Mesothelial cell of epicardium (in vitro differentiated cells): ENCODE measurements around the gene ACTN1. TPM values are rescaled to one million over a fixed set of nuclear protein-coding genes. Genes with fewer than 3 reads are reported as not detected.

Source experiments
- DNase-seq, 2 experiments: peaks; one replicate each; pipeline ENCODE4 v3.0.0; 2021; ENCODE audit warnings: low spot score in 2 of 2; ENCODE audit not compliant: unreplicated experiment in 2 of 2
- H3K27ac Mint-ChIP-seq: 2 replicates; pipeline ENCODE4 v1.8.0; 2021; ENCODE audit warnings: mixed read lengths
- H3K27me3 Mint-ChIP-seq: 2 replicates; pipeline ENCODE4 v1.8.0; 2021; ENCODE audit warnings: low read depth, mixed read lengths
- H3K36me3 Mint-ChIP-seq: 2 replicates; pipeline ENCODE4 v1.8.0; 2021; ENCODE audit warnings: mixed read lengths
- H3K4me1 Mint-ChIP-seq: 2 replicates; pipeline ENCODE4 v1.8.0; 2021; ENCODE audit warnings: mixed read lengths
- H3K4me3 Mint-ChIP-seq: 2 replicates; pipeline ENCODE4 v1.8.0; 2021; ENCODE audit warnings: mild to moderate bottlenecking, moderate library complexity, mixed read lengths
- H3K9me3 Mint-ChIP-seq: 2 replicates; pipeline ENCODE4 v1.8.0; 2021; ENCODE audit warnings: mixed read lengths
- total RNA-seq: library from RNA; stranded (reverse); gene quantifications from 3 replicates; pipeline ENCODE4 v1.2.1, GENCODE V29; 2021
- TF ChIP-seq, protein P1 (sequence below): fragments of 200-600 bp; sonication (generic); IDR thresholded peaks from one replicate; pipeline ENCODE4 v1.5.0; 2021; ENCODE audit warnings: antibody characterized with exemption; ENCODE audit not compliant: unreplicated experiment

The ACTN1 gene
- total RNA-seq, 1 donor from 2014 or later = 166 TPM

DNA sequence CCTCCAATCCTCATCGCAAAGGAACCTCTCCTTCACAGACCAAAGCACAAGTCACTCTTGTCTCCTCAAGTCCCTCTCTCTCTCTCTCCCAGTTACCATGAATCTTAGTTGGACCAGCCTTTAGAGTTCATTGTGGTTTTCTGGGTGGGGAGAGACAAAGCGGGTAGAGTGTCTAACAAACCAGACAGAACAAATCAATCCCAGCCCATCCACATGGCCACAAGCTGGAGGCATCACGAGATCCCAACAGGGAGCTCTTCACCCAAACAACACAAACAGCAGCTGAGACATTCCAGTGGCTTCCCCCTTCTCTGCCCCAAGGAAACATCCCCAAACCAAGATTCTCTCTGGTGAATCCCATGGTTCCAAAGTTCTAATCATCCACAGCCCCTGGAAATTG, 22.4 kb downstream of the ACTN1 start:
- H3K36me3 Mint-ChIP-seq = no peaks in the 10 kb centered on the region

DNA sequence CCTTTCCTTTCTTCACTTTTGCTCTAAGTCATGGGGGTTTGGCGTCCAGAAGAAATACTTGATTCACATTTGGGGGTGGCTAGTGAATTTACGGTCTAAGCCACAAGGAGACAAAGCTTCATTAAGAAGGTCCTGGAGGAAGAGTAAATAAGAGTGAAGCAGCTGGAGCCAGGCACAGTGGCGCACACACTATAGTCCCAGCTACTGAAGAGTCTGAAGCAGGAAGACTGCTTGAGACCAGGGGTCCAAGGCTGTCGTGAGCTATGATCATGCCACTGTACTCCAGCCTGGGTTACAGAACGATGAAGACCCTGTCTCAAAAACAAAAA, 23.3 kb downstream of the ACTN1 start:
- Mint-ChIP-seq H3K4me1 (peaks cover 61% of the 10 kb centered on the region), H3K9me3 (no peaks in the 10 kb centered on the region), H3K4me3 (no peak overlapping the region), H3K27ac (no peak overlapping the region), H3K27me3 (no peaks in the 10 kb centered on the region), H3K36me3 (no peaks in the 10 kb centered on the region)
- TF ChIP-seq, protein P1, sequence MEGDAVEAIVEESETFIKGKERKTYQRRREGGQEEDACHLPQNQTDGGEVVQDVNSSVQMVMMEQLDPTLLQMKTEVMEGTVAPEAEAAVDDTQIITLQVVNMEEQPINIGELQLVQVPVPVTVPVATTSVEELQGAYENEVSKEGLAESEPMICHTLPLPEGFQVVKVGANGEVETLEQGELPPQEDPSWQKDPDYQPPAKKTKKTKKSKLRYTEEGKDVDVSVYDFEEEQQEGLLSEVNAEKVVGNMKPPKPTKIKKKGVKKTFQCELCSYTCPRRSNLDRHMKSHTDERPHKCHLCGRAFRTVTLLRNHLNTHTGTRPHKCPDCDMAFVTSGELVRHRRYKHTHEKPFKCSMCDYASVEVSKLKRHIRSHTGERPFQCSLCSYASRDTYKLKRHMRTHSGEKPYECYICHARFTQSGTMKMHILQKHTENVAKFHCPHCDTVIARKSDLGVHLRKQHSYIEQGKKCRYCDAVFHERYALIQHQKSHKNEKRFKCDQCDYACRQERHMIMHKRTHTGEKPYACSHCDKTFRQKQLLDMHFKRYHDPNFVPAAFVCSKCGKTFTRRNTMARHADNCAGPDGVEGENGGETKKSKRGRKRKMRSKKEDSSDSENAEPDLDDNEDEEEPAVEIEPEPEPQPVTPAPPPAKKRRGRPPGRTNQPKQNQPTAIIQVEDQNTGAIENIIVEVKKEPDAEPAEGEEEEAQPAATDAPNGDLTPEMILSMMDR = no peak
- DNase-seq = no peak

More for the DNA sequence above, 22.4 kb downstream of the ACTN1 start:
- no peaks in the 10 kb centered on the region for H3K27me3 Mint-ChIP-seq
- TF ChIP-seq, protein P1 = no peak
- no peaks in the 10 kb centered on the region for H3K9me3 Mint-ChIP-seq
- no peak overlapping the region for H3K4me3 Mint-ChIP-seq
- DNase-seq = no peak
- peaks cover 61% of the 10 kb centered on the region for H3K4me1 Mint-ChIP-seq
- no peak overlapping the region for H3K27ac Mint-ChIP-seq

DNA sequence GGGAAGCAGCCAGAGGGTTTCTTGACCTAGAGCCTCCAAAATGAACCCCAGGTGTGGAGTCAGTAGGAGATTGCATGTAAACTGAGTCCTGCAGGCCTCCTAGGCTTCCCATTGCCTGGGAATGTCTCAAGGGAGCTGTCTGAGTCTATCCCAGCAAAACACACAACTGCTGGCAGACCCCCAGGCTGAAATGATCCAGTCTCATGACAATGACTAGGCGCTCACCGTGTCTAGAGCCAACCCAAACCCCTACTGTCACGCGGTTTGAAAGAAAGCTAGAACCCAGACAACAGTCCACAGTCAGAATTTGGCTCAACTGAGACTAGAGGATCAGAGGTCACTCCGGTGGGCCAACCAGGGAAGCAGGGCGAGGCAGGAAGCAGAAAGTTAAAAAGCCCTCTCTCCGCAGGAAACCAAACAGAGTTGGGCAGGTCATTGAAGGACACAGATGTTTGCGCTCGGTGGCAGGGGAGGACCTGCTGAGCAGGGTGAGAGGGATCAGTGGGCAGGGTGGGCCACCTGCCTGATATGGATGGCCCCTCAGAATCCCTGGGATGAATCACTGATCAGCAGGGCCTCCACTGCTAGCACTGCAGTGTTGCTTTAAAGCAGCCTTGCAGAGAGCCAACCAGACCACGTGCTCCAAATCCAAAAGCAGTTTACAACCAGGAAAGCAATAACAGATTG, 23.8 kb downstream of the ACTN1 start:
- H3K27me3 Mint-ChIP-seq = no peaks in the 10 kb centered on the region
- no peaks in the 10 kb centered on the region for H3K36me3 Mint-ChIP-seq
- H3K4me1 Mint-ChIP-seq = peaks cover 63% of the 10 kb centered on the region
- H3K9me3 Mint-ChIP-seq = no peaks in the 10 kb centered on the region
- DNase-seq = no peak
- no peak overlapping the region for H3K4me3 Mint-ChIP-seq
- TF ChIP-seq, protein P1 = no peak
- peak overlapping the region; percentile 31 for H3K27ac Mint-ChIP-seq

DNA sequence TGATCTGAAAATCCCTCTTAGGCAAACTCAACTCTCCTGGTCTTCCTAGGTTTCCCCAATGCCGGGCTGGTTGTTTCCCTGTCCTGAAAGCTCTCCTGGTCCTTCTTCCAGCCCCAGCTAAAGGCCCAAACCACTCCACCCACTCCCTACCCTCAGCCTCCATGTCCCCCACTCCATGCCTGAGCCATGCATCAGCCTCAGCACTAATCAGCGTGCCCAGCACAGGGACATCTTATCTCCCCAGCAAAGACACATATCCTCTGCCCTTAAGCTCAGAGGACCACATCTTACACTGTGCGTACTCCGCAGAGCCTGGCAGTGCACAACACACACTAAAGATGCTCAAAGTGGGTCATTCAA, 25.9 kb downstream of the ACTN1 start:
- DNase-seq = no peak
- TF ChIP-seq, protein P1 = no peak
- no peaks in the 10 kb centered on the region for H3K36me3 Mint-ChIP-seq
- peak overlapping the region; percentile 93 for H3K27ac Mint-ChIP-seq
- H3K4me1 Mint-ChIP-seq = peaks cover 66% of the 10 kb centered on the region
- H3K27me3 Mint-ChIP-seq = no peaks in the 10 kb centered on the region
- H3K4me3 Mint-ChIP-seq = no peak overlapping the region
- H3K9me3 Mint-ChIP-seq = no peaks in the 10 kb centered on the region

DNA sequence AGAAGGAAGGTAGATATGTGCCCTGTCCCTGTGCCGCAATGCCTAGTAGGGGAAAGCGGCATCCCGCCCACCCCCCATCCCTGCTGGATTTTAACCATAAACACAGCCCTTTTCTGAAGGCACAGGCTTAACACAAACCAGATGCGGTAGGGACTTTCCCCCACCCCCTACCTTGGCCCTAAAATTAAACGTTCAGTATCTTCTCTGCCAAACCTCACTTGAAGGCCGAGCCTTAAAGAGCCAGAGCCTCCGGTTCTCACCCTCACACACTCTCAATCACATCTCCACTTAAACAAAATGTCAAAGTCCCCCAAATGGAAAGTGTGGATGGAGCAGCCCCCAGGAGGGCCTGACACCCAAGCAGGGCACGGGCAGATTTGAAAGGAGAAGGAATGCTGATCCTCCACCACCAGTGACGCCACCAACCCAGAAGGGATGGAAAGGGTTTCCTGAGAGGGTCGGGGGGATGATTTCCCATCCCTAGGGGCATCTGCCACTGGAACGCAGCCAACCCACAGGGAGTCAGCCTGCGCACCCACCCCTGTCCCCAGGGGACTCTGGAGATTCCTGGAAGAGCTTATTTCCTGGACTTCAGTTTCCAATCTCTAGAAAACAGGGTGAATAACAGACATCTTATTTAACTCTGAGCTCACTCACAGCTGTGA, 26.4 kb downstream of the ACTN1 start:
- peak overlapping the region; percentile 16 for H3K4me3 Mint-ChIP-seq
- TF ChIP-seq, protein P1 = no peak
- no peaks in the 10 kb centered on the region for H3K9me3 Mint-ChIP-seq
- no peaks in the 10 kb centered on the region for H3K36me3 Mint-ChIP-seq
- no peaks in the 10 kb centered on the region for H3K27me3 Mint-ChIP-seq
- DNase-seq = no peak
- H3K27ac Mint-ChIP-seq = peak overlapping the region; percentile 93
- peaks cover 66% of the 10 kb centered on the region for H3K4me1 Mint-ChIP-seq
